B cell (primary cell): ENCODE results near the gene DOK7. TPM values are rescaled to one million over a fixed set of nuclear protein-coding genes. Genes with fewer than 3 reads are reported as not detected.

Experiments used
- ATAC-seq: fragments of 200-7000 bp; cut with Tn5 transposase; one replicate; pipeline ENCODE4 v1.10.0; 2021; ENCODE audit warnings: low read depth, mild to moderate bottlenecking, moderate number of reproducible peaks, moderate library complexity
- CTCF ChIA-PET: fragments of 350-600 bp; sonication (Branson Sonifier 250); formaldehyde crosslinking; loops from one replicate; lab custom pipeline; 2021; ENCODE audit warnings: antibody characterized with exemption, inconsistent platforms; lab: Charles Lee
- POLR2A ChIA-PET: fragments of 350-600 bp; sonication (Branson Sonifier 250); formaldehyde crosslinking; loops from one replicate; lab custom pipeline; 2021; ENCODE audit warnings: antibody characterized with exemption; lab: Charles Lee
- DNase-seq: peaks from one replicate; pipeline ENCODE4 v3.0.0; 2013
- H2AFZ ChIP-seq: 2 replicates; pipeline ENCODE4 v1.6.1; 2012; ENCODE audit warnings: mild to moderate bottlenecking, low read depth, low read length; ENCODE audit not compliant: insufficient read depth, poor library complexity, severe bottlenecking
- H3K27ac ChIP-seq, 2 donors: 1 replicate in 1 of 2; 2 replicates in 1 of 2; pipeline ENCODE4 v1.5.1; 2012 to 2013; ENCODE audit warnings: low read length in 2 of 2, mild to moderate bottlenecking in 2 of 2, moderate library complexity in 1 of 2
- H3K27me3 ChIP-seq, 4 experiments: fragments of 200-600 bp in 1 of 4; sonication (generic) in 1 of 4; replicated peaks in 1 of 4; 1 replicate in 2 of 4; 2 replicates in 2 of 4; pipeline versions ENCODE4 v1.6.1 to v1.7.0; 2013 to 2016; ENCODE audit warnings: low read length in 3 of 4, mild to moderate bottlenecking in 2 of 4, mixed read lengths in 1 of 4, moderate library complexity in 1 of 4; ENCODE audit not compliant: insufficient read depth in 4 of 4, control insufficient read depth in 3 of 4; ENCODE audit errors: control extremely low read depth in 1 of 4
- H3K36me3 ChIP-seq, 2 experiments: replicated peaks in 1 of 2; 1 replicate in 1 of 2; 2 replicates in 1 of 2; pipeline versions ENCODE4 v1.6.1 to v1.7.1; 2013; ENCODE audit warnings: low read length in 1 of 2; ENCODE audit not compliant: insufficient read depth in 2 of 2, control insufficient read depth in 1 of 2; ENCODE audit errors: control extremely low read depth in 1 of 2, extremely low read depth in 1 of 2
- H3K4me1 ChIP-seq, 2 donors: fragments of 200-600 bp in 1 of 2; sonication (generic) in 1 of 2; 1 replicate in 1 of 2; 2 replicates in 1 of 2; pipeline versions ENCODE4 v1.5.1 to v1.6.1; 2013 to 2017; ENCODE audit warnings: low read length in 2 of 2; ENCODE audit not compliant: control insufficient read depth in 2 of 2, insufficient read depth in 2 of 2
- H3K4me2 ChIP-seq: replicated peaks from 2 replicates; pipeline ENCODE3; 2012; ENCODE audit warnings: mild to moderate bottlenecking, low read depth, low read length; ENCODE audit not compliant: poor library complexity, severe bottlenecking
- H3K4me3 ChIP-seq, 5 experiments: fragments of 200-600 bp in 1 of 5; sonication (generic) in 1 of 5; 1 replicate in 3 of 5; 2 replicates in 2 of 5; pipeline versions ENCODE4 v1.5.1 to v1.7.0; 2011 to 2016; ENCODE audit warnings: low read length in 4 of 5, mild to moderate bottlenecking in 4 of 5, low read depth in 2 of 5, control low read depth in 1 of 5, moderate library complexity in 1 of 5; ENCODE audit not compliant: insufficient read depth in 1 of 5; ENCODE audit errors: control extremely low read depth in 1 of 5, extremely low read depth in 1 of 5
- H3K79me2 ChIP-seq: fragments of 200-600 bp; sonication (generic); one replicate; pipeline ENCODE4 v1.6.0; 2016; ENCODE audit warnings: low read length; ENCODE audit not compliant: control insufficient read depth, insufficient read depth
- H3K9ac ChIP-seq: fragments of 200-600 bp; sonication (generic); 2 replicates; pipeline ENCODE4 v1.6.1; 2017; ENCODE audit warnings: mild to moderate bottlenecking, low read length, moderate library complexity
- H3K9me3 ChIP-seq, 3 donors: one replicate each; pipeline versions ENCODE4 v1.6.1 to v1.7.1; 2013; ENCODE audit warnings: low read length in 2 of 3; ENCODE audit not compliant: control insufficient read depth in 2 of 3, insufficient read depth in 1 of 3; ENCODE audit errors: control extremely low read depth in 1 of 3
- H4K20me1 ChIP-seq: 2 replicates; pipeline ENCODE4 v1.6.0; 2012; ENCODE audit warnings: mild to moderate bottlenecking, low read length; ENCODE audit not compliant: insufficient read depth, control insufficient read depth, poor library complexity, severe bottlenecking
- H3K27ac Mint-ChIP-seq: one replicate; pipeline ENCODE4 v1.8.0; 2021; ENCODE audit warnings: mixed read lengths
- H3K27me3 Mint-ChIP-seq: one replicate; pipeline ENCODE4 v1.8.0; 2021; ENCODE audit warnings: mixed read lengths
- H3K4me1 Mint-ChIP-seq: one replicate; pipeline ENCODE4 v1.8.0; 2021; ENCODE audit warnings: mixed read lengths
- H3K4me3 Mint-ChIP-seq: one replicate; pipeline ENCODE4 v1.8.0; 2021; ENCODE audit warnings: mixed read lengths
- H3K9me3 Mint-ChIP-seq: one replicate; pipeline ENCODE4 v1.8.0; 2022; ENCODE audit warnings: mixed read lengths; ENCODE audit not compliant: insufficient read depth
- CTCF ChIP-seq: fragments of 200-600 bp; IDR thresholded peaks from one replicate; pipeline ENCODE4 v1.8.0; 2022; ENCODE audit warnings: antibody characterized with exemption, mild to moderate bottlenecking
- EZH2 ChIP-seq: IDR thresholded peaks from 2 replicates; pipeline ENCODE4 v1.6.1; 2012; ENCODE audit warnings: borderline replicate concordance, low read depth, mild to moderate bottlenecking, moderate library complexity, low read length; ENCODE audit not compliant: insufficient read depth, poor library complexity, severe bottlenecking
- WGBS: methylation state at CpG from one replicate; pipeline ENCODE4 v1.1.5; 2013; ENCODE audit warnings: missing lambda C conversion rate; ENCODE audit not compliant: insufficient coverage; 5-methylcytosine and 5-hydroxymethylcytosine counted together
- intact Hi-C: fragments of 100-400 bp; cut with micrococcal nuclease; formaldehyde crosslinking; loops from one replicate; pipeline ENCODE4 v1.10.0; 2022
- polyA plus RNA-seq: library from polyadenylated mRNA; depleted of rRNA; stranded (reverse); fragments of >200 nt; gene quantifications from 2 replicates; pipeline ENCODE4 v1.2.3, GENCODE V29; 2012
- total RNA-seq, 2 donors: library from RNA; stranded (reverse); fragments of 120-200 nt in 1 of 2; gene quantifications; 1 replicate in 1 of 2; 2 replicates in 1 of 2; pipeline versions ENCODE4 v1.2.3 to v1.2.4, GENCODE V29; 2013 to 2022

DOK7 gene
- total and polyA plus RNA-seq, 2 donors (not counting 1 experiment from before 2014, with no cell fraction given) = 24.1 to 24.8 TPM

GRCh38 chr4:3446631-3447320 lies 16.3 kb upstream of the DOK7 start:
- Histone ChIP-seq H4K20me1 (no peaks in the 10 kb centered on the region), H3K4me3 (no peak overlapping the region), H3K36me3 (no peaks in the 10 kb centered on the region), H3K9ac (no peak overlapping the region), H3K4me1 (peaks cover 0 to 10% of the 10 kb centered on the region in 2 donors), H3K27ac (no peak overlapping the region), H3K27me3 (peaks cover 0 to 5% (median 0%) of the 10 kb centered on the region in 4 experiments), H2AFZ (no peak overlapping the region), H3K4me2 (no peak overlapping the region), H3K79me2 (no peaks in the 10 kb centered on the region), H3K9me3 (no peaks in the 10 kb centered on the region)
- ATAC-seq = no peak
- H3K4me1 Mint-ChIP-seq = no peaks in the 10 kb centered on the region
- ChIA-PET CTCF (interaction anchor here (0.9 kb wide), 1 partner anchor 101 kb away, joined by 3 read pairs; no protein-coding TSS in a partner anchor), POLR2A (no interaction called here)
- TF ChIP-seq EZH2 (no peak), CTCF (no peak)
- H3K4me3 Mint-ChIP-seq = no peak overlapping the region
- peaks cover 5% of the 10 kb centered on the region for H3K27me3 Mint-ChIP-seq
- WGBS = 92% methylated on average over 22 of the region's 22 CpGs
- H3K9me3 Mint-ChIP-seq = no peaks in the 10 kb centered on the region
- intact Hi-C loops = loop anchor here (10.0 kb wide), 1 partner anchor 242 kb away; no protein-coding TSS in a partner anchor
- no peak overlapping the region for H3K27ac Mint-ChIP-seq
- no peak for DNase-seq
